Mesenchymal stem cell (in vitro differentiated cells and primary cell): ENCODE measurements around the gene POU2AF1.
"Not testable (repeated sequence)": the region's sequence is repeated elsewhere in the genome, so short reads cannot be mapped to it uniquely, and the experiment has no call there.

Experiments
- DNase-seq: peaks from one replicate; pipeline ENCODE4 v3.0.0-alpha.2; 2013
- H2AFZ ChIP-seq: one replicate; pipeline ENCODE4 v1.6.1; 2013; ENCODE audit warnings: low read depth, mild to moderate bottlenecking, control low read depth, inconsistent platforms, low read length, moderate library complexity
- H2AK5ac ChIP-seq: 2 replicates; pipeline ENCODE4 v1.6.1; 2013; ENCODE audit warnings: low read length, moderate library complexity, mild to moderate bottlenecking, inconsistent platforms; ENCODE audit not compliant: severe bottlenecking
- H2BK120ac ChIP-seq: one replicate; pipeline ENCODE4 v1.6.1; 2013; ENCODE audit warnings: low read depth, mild to moderate bottlenecking, inconsistent platforms, low read length, moderate library complexity
- H2BK12ac ChIP-seq, 2 experiments: one replicate each; pipeline ENCODE4 v1.6.1; 2013; ENCODE audit warnings: inconsistent platforms in 2 of 2, low read length in 2 of 2, mild to moderate bottlenecking in 2 of 2, moderate library complexity in 2 of 2, control low read depth in 1 of 2
- H2BK15ac ChIP-seq: one replicate; pipeline ENCODE4 v1.6.1; 2013; ENCODE audit warnings: mild to moderate bottlenecking, low read depth, inconsistent platforms; ENCODE audit not compliant: poor library complexity, severe bottlenecking
- H2BK5ac ChIP-seq: 2 replicates; pipeline ENCODE4 v1.6.1; 2013; ENCODE audit warnings: low read depth, mild to moderate bottlenecking, low read length, control low read depth, inconsistent platforms; ENCODE audit not compliant: poor library complexity, severe bottlenecking
- H3K14ac ChIP-seq, 2 experiments: one replicate each; pipeline ENCODE4 v1.6.1; 2013; ENCODE audit warnings: inconsistent platforms in 2 of 2, low read length in 2 of 2, control low read depth in 1 of 2, mild to moderate bottlenecking in 1 of 2, moderate library complexity in 1 of 2
- H3K18ac ChIP-seq, 2 experiments: one replicate each; pipeline ENCODE4 v1.6.1; 2013; ENCODE audit warnings: inconsistent platforms in 2 of 2, low read length in 2 of 2, control low read depth in 1 of 2, low read depth in 1 of 2, mild to moderate bottlenecking in 1 of 2
- H3K23ac ChIP-seq, 2 experiments: one replicate each; pipeline ENCODE4 v1.6.1; 2013; ENCODE audit warnings: inconsistent platforms in 2 of 2, low read length in 2 of 2, mild to moderate bottlenecking in 2 of 2, moderate library complexity in 2 of 2, control low read depth in 1 of 2
- H3K27ac ChIP-seq: 2 replicates; pipeline ENCODE4 v1.5.1; 2013; ENCODE audit warnings: mild to moderate bottlenecking, moderate library complexity, low read length, control low read depth, inconsistent platforms; ENCODE audit not compliant: poor library complexity, severe bottlenecking
- H3K27me3 ChIP-seq, 2 experiments: 2 replicates each; pipeline versions ENCODE4 v1.6.1 to v1.7.0; 2013; ENCODE audit warnings: low read length in 2 of 2, mild to moderate bottlenecking in 2 of 2, moderate library complexity in 2 of 2, control low read depth in 1 of 2, inconsistent platforms in 1 of 2; ENCODE audit not compliant: control insufficient read depth in 1 of 2, insufficient read depth in 1 of 2
- H3K36me3 ChIP-seq, 2 experiments: 2 replicates each; pipeline versions ENCODE4 v1.6.1 to v1.7.0; 2013; ENCODE audit warnings: low read length in 2 of 2, control low read depth in 1 of 2, inconsistent platforms in 1 of 2, low read depth in 1 of 2, mild to moderate bottlenecking in 1 of 2; ENCODE audit not compliant: insufficient read depth in 2 of 2, control insufficient read depth in 1 of 2
- H3K4ac ChIP-seq, 2 experiments: one replicate each; pipeline ENCODE4 v1.6.1; 2013; ENCODE audit warnings: inconsistent platforms in 2 of 2, low read length in 2 of 2, mild to moderate bottlenecking in 2 of 2, moderate library complexity in 2 of 2, control low read depth in 1 of 2, low read depth in 1 of 2
- H3K4me1 ChIP-seq: 2 replicates; pipeline ENCODE4 v1.6.1; 2013; ENCODE audit warnings: low read depth, low read length, control low read depth; ENCODE audit not compliant: control insufficient read depth, insufficient read depth
- H3K4me2 ChIP-seq: 2 replicates; pipeline ENCODE4 v1.6.1; 2013; ENCODE audit warnings: low read length, mild to moderate bottlenecking, inconsistent platforms; ENCODE audit not compliant: poor library complexity, severe bottlenecking
- H3K4me3 ChIP-seq, 2 experiments: 2 replicates each; pipeline versions ENCODE4 v1.5.1 to v1.7.0; 2013; ENCODE audit warnings: low read length in 2 of 2, mild to moderate bottlenecking in 2 of 2, control low read depth in 1 of 2, low read depth in 1 of 2; ENCODE audit not compliant: insufficient read depth in 1 of 2
- H3K79me1 ChIP-seq: replicated peaks from 2 replicates; pipeline ENCODE4 v1.6.1; 2013; ENCODE audit warnings: mild to moderate bottlenecking, control low read depth, low read length, inconsistent platforms; ENCODE audit not compliant: poor library complexity, severe bottlenecking
- H3K9ac ChIP-seq: 2 replicates; pipeline ENCODE4 v1.7.0; 2013; ENCODE audit warnings: mild to moderate bottlenecking, low read length, moderate library complexity
- H3K9me3 ChIP-seq: 2 replicates; pipeline ENCODE4 v1.7.0; 2013; ENCODE audit warnings: mild to moderate bottlenecking, low read length; ENCODE audit not compliant: control insufficient read depth
- H4K8ac ChIP-seq: one replicate; pipeline ENCODE4 v1.6.1; 2013; ENCODE audit warnings: inconsistent platforms, mild to moderate bottlenecking, low read length, moderate library complexity
- H4K91ac ChIP-seq: one replicate; pipeline ENCODE4 v1.6.1; 2013; ENCODE audit warnings: mild to moderate bottlenecking, low read length, inconsistent platforms
- WGBS: methylation state at CpG from one replicate; pipeline ENCODE4 v1.1.7; 2013; ENCODE audit warnings: mixed read lengths; 5-methylcytosine and 5-hydroxymethylcytosine counted together

The POU2AF1 gene

GRCh38 chr11:111320199-111320598 is 58.9 kb downstream of the POU2AF1 start:
- H4K8ac ChIP-seq, H2BK120ac ChIP-seq, H2BK12ac ChIP-seq, H3K23ac ChIP-seq, H3K18ac ChIP-seq, H2BK5ac ChIP-seq, H3K9me3 ChIP-seq, H3K4me3 ChIP-seq, H3K4me1 ChIP-seq, H3K4ac ChIP-seq, H3K36me3 ChIP-seq, H2AK5ac ChIP-seq, H3K27ac ChIP-seq, H2AFZ ChIP-seq, H2BK15ac ChIP-seq, H3K4me2 ChIP-seq, H3K14ac ChIP-seq, DNase-seq, H3K9ac ChIP-seq, H4K91ac ChIP-seq, H3K79me1 ChIP-seq: not testable (repeated sequence)
- peaks cover 4 to 32% of the 10 kb centered on the region in 2 experiments for H3K27me3 ChIP-seq
- 76% methylated on average over 6 of the region's 6 CpGs for WGBS

GRCh38 chr11:111319296-111319695 is 59.8 kb downstream of the POU2AF1 start:
- no peak overlapping the region for H2BK120ac ChIP-seq
- 74% methylated on average over 6 of the region's 6 CpGs for WGBS

DNA sequence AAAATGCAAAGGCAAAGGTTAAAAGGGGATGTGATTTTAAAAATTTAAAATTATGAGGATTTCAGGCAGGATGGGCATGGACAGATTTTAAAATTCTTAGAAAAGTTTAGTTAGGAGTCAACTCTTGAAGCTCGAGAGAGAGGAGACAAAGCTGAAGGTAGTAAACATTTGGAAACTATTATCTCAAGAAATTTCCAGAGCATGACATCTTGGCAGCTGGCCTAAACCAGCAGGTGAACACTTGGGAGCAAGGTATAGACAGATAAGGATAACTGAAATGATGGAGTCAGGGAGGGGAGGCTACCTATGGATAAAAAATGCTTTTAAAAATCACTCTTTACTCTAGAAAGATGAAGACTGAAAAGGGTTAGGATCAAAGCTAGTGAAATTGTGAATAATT is 67.0 kb downstream of the POU2AF1 start:
- Histone ChIP-seq H3K9me3 (peaks cover 3% of the 10 kb centered on the region), H4K91ac (no peak overlapping the region), H2BK5ac (no peak overlapping the region), H3K14ac (no peak overlapping the region), H3K4me2 (no peak overlapping the region), H2BK12ac (no peak overlapping the region), H3K27me3 (peaks cover 8 to 18% of the 10 kb centered on the region in 2 experiments), H2BK120ac (no peak overlapping the region), H2AFZ (no peak overlapping the region), H3K79me1 (no peaks in the 10 kb centered on the region), H3K36me3 (no peaks in the 10 kb centered on the region), H2AK5ac (no peak overlapping the region), H3K9ac (no peak overlapping the region), H3K18ac (no peak overlapping the region), H3K23ac (no peak overlapping the region), H3K4me3 (no peak overlapping the region), H2BK15ac (no peak overlapping the region), H3K4me1 (no peaks in the 10 kb centered on the region), H3K4ac (no peak overlapping the region), H4K8ac (no peak overlapping the region), H3K27ac (no peak overlapping the region)
- WGBS: 83% methylated on average over 1 of the region's 1 CpG
- DNase-seq: no peak

More at GRCh38 chr11:111319296-111319695, 59.8 kb downstream of the POU2AF1 start:
- Histone ChIP-seq H3K4me2 (no peak overlapping the region), H2AFZ (no peak overlapping the region), H2AK5ac (no peak overlapping the region), H3K18ac (no peak overlapping the region), H4K91ac (no peak overlapping the region), H3K4me1 (no peaks in the 10 kb centered on the region), H3K9me3 (peaks cover 3% of the 10 kb centered on the region), H3K14ac (no peak overlapping the region), H3K4ac (no peak overlapping the region), H3K4me3 (no peak overlapping the region), H3K79me1 (no peaks in the 10 kb centered on the region), H3K36me3 (no peaks in the 10 kb centered on the region), H2BK15ac (no peak overlapping the region), H4K8ac (no peak overlapping the region), H3K27me3 (peaks cover 4 to 30% of the 10 kb centered on the region in 2 experiments), H3K27ac (no peak overlapping the region), H3K9ac (no peak overlapping the region), H2BK12ac (no peak overlapping the region), H2BK5ac (no peak overlapping the region), H3K23ac (no peak overlapping the region)
- no peak for DNase-seq

GRCh38 chr11:111310723-111311122 is 68.4 kb downstream of the POU2AF1 start:
- H2BK120ac ChIP-seq: no peak overlapping the region
- H3K14ac ChIP-seq: no peak overlapping the region
- H3K18ac ChIP-seq: no peak overlapping the region
- no peak overlapping the region for H2AK5ac ChIP-seq
- no peak for DNase-seq
- H3K23ac ChIP-seq: no peak overlapping the region
- no peak overlapping the region for H3K27ac ChIP-seq
- no peaks in the 10 kb centered on the region for H3K79me1 ChIP-seq
- no peak overlapping the region for H4K91ac ChIP-seq
- H3K9me3 ChIP-seq: no peaks in the 10 kb centered on the region
- no peaks in the 10 kb centered on the region for H3K4me1 ChIP-seq
- H3K27me3 ChIP-seq: peaks cover 14 to 28% of the 10 kb centered on the region in 2 experiments
- no peak overlapping the region for H3K4me3 ChIP-seq
- H3K4me2 ChIP-seq: no peak overlapping the region
- no peaks in the 10 kb centered on the region for H3K36me3 ChIP-seq
- H2AFZ ChIP-seq: no peak overlapping the region
- no peak overlapping the region for H2BK15ac ChIP-seq
- H3K9ac ChIP-seq: no peak overlapping the region
- WGBS: 91% methylated on average over 6 of the region's 6 CpGs
- H2BK5ac ChIP-seq: no peak overlapping the region
- H3K4ac ChIP-seq: no peak overlapping the region
- no peak overlapping the region for H2BK12ac ChIP-seq
- H4K8ac ChIP-seq: no peak overlapping the region
